ENCODE results near the gene TEX26.

Gene TEX26

DNA sequence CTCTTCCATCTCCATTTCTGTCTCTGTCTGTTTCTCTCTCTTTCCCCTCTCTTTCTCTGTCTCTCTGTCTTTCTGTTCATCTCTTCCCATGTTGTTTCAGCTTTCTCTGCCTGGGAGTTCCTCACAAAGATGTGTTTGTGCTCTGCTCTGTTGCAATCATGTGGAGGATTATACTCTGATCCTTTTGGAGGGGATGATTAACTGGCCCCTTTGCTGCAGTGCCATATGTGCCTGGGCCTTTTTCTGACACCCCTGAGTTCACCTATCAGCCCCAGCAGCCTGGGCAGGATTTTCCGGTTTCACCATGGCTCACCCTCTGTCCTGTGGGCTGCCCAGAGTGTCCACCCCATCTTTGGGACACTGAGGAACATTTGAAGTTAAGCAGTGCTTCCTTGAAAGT, 9.0 kb upstream of the TEX26 start:
- TF ChIP-seq TAF1 (IDR thresholded peaks at IDR 0.05; ENCODE audit: borderline replicate concordance, insufficient read depth, low read length) (no peak), FOXP2 (optimal IDR thresholded peaks at IDR 0.05; ENCODE audit: borderline replicate concordance, extremely low read depth, extremely low read length, insufficient read depth) (no peak), SIN3A (IDR thresholded peaks at IDR 0.05; ENCODE audit: borderline replicate concordance, insufficient read depth, low read length) (no peak), POLR2AphosphoS5 (IDR thresholded peaks at IDR 0.05; ENCODE audit: low read depth, low read length) (no peak)
- TF ChIP-seq, protein P1, sequence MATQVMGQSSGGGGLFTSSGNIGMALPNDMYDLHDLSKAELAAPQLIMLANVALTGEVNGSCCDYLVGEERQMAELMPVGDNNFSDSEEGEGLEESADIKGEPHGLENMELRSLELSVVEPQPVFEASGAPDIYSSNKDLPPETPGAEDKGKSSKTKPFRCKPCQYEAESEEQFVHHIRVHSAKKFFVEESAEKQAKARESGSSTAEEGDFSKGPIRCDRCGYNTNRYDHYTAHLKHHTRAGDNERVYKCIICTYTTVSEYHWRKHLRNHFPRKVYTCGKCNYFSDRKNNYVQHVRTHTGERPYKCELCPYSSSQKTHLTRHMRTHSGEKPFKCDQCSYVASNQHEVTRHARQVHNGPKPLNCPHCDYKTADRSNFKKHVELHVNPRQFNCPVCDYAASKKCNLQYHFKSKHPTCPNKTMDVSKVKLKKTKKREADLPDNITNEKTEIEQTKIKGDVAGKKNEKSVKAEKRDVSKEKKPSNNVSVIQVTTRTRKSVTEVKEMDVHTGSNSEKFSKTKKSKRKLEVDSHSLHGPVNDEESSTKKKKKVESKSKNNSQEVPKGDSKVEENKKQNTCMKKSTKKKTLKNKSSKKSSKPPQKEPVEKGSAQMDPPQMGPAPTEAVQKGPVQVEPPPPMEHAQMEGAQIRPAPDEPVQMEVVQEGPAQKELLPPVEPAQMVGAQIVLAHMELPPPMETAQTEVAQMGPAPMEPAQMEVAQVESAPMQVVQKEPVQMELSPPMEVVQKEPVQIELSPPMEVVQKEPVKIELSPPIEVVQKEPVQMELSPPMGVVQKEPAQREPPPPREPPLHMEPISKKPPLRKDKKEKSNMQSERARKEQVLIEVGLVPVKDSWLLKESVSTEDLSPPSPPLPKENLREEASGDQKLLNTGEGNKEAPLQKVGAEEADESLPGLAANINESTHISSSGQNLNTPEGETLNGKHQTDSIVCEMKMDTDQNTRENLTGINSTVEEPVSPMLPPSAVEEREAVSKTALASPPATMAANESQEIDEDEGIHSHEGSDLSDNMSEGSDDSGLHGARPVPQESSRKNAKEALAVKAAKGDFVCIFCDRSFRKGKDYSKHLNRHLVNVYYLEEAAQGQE (IDR thresholded peaks at IDR 0.05; ENCODE audit: insufficient read depth in 1 of 2, low read depth in 2 of 2, low read length in 2 of 2) = no peak

DNA sequence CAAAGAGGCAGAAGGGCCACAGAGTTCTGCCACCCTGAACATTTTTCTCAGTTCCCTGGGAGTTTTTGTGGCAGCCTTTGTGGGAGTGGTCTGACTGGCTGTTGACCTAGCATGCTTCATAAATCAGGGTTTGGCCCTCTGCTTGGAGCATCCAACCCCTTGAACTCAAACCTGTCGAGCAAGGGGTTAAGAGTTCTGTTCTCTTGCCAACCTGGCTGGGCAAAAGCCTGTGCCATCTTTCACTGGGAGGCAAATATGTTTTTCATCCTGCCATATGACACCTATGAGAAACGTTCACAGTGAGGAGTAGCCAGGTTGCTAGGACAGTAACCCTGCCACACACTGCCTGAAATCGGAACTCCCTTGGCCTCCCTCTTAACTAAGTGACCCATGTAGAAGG, 7.7 kb upstream of the TEX26 start:
- TF ChIP-seq SIN3A (IDR thresholded peaks at IDR 0.05; ENCODE audit: borderline replicate concordance, insufficient read depth, low read length) = no peak
- no peak for TF ChIP-seq POLR2AphosphoS5 (IDR thresholded peaks at IDR 0.05; ENCODE audit: low read depth, low read length)
- TF ChIP-seq TAF1 (IDR thresholded peaks at IDR 0.05; ENCODE audit: borderline replicate concordance, insufficient read depth, low read length) = no peak
- TF ChIP-seq, protein P1 (IDR thresholded peaks at IDR 0.05; ENCODE audit: insufficient read depth in 1 of 2, low read depth in 2 of 2, low read length in 2 of 2) = no peak
- no peak for TF ChIP-seq FOXP2 (optimal IDR thresholded peaks at IDR 0.05; ENCODE audit: borderline replicate concordance, extremely low read depth, extremely low read length, insufficient read depth)

DNA sequence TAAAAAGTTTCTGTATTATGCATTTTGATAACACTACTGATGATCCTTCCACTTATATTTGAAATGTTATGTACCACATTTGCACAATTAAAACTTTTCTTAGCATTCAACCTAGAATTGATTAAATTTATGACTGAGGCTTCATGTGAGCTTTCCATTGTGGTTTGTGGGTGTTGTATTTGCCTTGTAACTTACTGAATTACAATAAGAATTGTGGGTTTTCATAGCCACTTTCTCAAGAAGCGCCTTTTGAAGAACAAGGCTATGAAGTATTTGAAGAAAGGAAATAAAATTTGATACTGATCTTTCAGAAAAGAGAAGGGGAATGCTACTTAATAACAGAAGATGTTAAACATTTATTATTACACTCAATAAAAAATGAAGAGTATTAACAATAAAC, 7.0 kb upstream of the TEX26 start:
- no peak for TF ChIP-seq TAF1 (IDR thresholded peaks at IDR 0.05; ENCODE audit: borderline replicate concordance, insufficient read depth, low read length)
- TF ChIP-seq FOXP2 (optimal IDR thresholded peaks at IDR 0.05; ENCODE audit: borderline replicate concordance, extremely low read depth, extremely low read length, insufficient read depth) = no peak
- TF ChIP-seq SIN3A (IDR thresholded peaks at IDR 0.05; ENCODE audit: borderline replicate concordance, insufficient read depth, low read length) = no peak
- TF ChIP-seq, protein P1 (IDR thresholded peaks at IDR 0.05; ENCODE audit: insufficient read depth in 1 of 2, low read depth in 2 of 2, low read length in 2 of 2) = no peak
- no peak for TF ChIP-seq POLR2AphosphoS5 (IDR thresholded peaks at IDR 0.05; ENCODE audit: low read depth, low read length)

GRCh38 chr13:30926781-30927180, 5.7 kb upstream of the TEX26 start:
- TF ChIP-seq FOXP2 (optimal IDR thresholded peaks at IDR 0.05; ENCODE audit: borderline replicate concordance, extremely low read depth, extremely low read length, insufficient read depth) (no peak), POLR2AphosphoS5 (IDR thresholded peaks at IDR 0.05; ENCODE audit: low read depth, low read length) (no peak), TAF1 (IDR thresholded peaks at IDR 0.05; ENCODE audit: borderline replicate concordance, insufficient read depth, low read length) (no peak), SIN3A (IDR thresholded peaks at IDR 0.05; ENCODE audit: borderline replicate concordance, insufficient read depth, low read length) (no peak)
- TF ChIP-seq, protein P1 (IDR thresholded peaks at IDR 0.05; ENCODE audit: insufficient read depth in 1 of 2, low read depth in 2 of 2, low read length in 2 of 2) = no peak

- TF ChIP-seq SIN3A (IDR thresholded peaks at IDR 0.05; ENCODE audit: borderline replicate concordance, insufficient read depth, low read length) = no peak
- no peak for TF ChIP-seq POLR2AphosphoS5 (IDR thresholded peaks at IDR 0.05; ENCODE audit: low read depth, low read length)
- TF ChIP-seq, protein P1 (IDR thresholded peaks at IDR 0.05; ENCODE audit: insufficient read depth in 1 of 2, low read depth in 2 of 2, low read length in 2 of 2) = no peak
- TF ChIP-seq FOXP2 (optimal IDR thresholded peaks at IDR 0.05; ENCODE audit: borderline replicate concordance, extremely low read depth, extremely low read length, insufficient read depth) = no peak
- TF ChIP-seq TAF1 (IDR thresholded peaks at IDR 0.05; ENCODE audit: borderline replicate concordance, insufficient read depth, low read length) = no peak
Observed at GRCh38 chr13:30927595-30927994, 4.9 kb upstream of the TEX26 start.

Data from PFSK-1 (cell line).